Right atrium auricular region (tissue), 2 donors: ENCODE data around the gene SEPSECS. TPM values are rescaled to one million over a fixed set of nuclear protein-coding genes. Genes with fewer than 3 reads are reported as not detected.

Source experiments
- DNase-seq: peaks from one replicate; pipeline ENCODE4 v3.0.0-alpha.2; 2019; ENCODE audit warnings: low spot score
- H3K27ac ChIP-seq, 2 donors: fragments of 200-600 bp; sonication (generic); 1 replicate in 1 of 2; 2 replicates in 1 of 2; pipeline ENCODE4 v1.5.1; 2016 to 2019
- H3K27me3 ChIP-seq, 2 donors: fragments of 200-600 bp; sonication (generic); one replicate each; pipeline versions ENCODE4 v1.5.1 to v1.6.0; 2017 to 2019
- H3K36me3 ChIP-seq: fragments of 200-600 bp; sonication (generic); one replicate; pipeline ENCODE4 v1.5.1; 2016
- H3K4me1 ChIP-seq, 2 donors: fragments of 200-600 bp; sonication (generic); one replicate each; pipeline versions ENCODE4 v1.5.1 to v1.6.0; 2017 to 2019
- H3K4me3 ChIP-seq, 2 donors: fragments of 200-600 bp; sonication (generic); 1 replicate in 1 of 2; 2 replicates in 1 of 2; pipeline ENCODE4 v1.5.1; 2017 to 2019; ENCODE audit warnings: mild to moderate bottlenecking in 1 of 2, moderate library complexity in 1 of 2
- H3K9me3 ChIP-seq, 2 donors: fragments of 200-600 bp; sonication (generic); one replicate each; pipeline ENCODE4 v1.5.1; 2019
- total RNA-seq, 2 donors: library from RNA; depleted of rRNA; stranded (reverse); fragments of >200 nt; gene quantifications; one replicate each; pipeline ENCODE4 v1.1.0, GENCODE V29; 2016
- TF ChIP-seq, protein P1 (sequence below), 2 donors: fragments of 200-600 bp; sonication (generic); IDR thresholded peaks; one replicate each; pipeline ENCODE4 v1.5.1; 2019; ENCODE audit warnings: antibody characterized with exemption in 2 of 2

SEPSECS gene
- total RNA-seq, 2 donors from 2014 or later: 2.4 to 3.9 TPM

DNA sequence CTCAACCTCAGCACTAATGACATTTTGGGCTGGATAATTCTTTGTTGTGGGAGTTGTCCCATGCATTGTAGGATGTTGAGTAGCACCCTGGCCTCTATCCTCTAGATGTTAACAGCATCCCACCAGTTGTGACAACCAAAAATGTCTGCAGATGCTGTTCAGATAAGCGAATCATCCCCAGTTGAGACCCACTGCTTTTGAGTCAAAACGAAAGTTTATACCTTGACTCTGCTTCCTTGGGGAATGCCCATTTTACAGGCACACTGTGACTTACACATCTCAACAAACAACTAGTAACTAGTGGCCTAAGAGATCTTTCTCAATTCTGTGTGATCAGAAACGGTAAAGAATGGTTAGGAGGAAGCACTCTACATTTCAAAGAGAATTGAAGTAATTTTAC is 37.0 kb downstream of the SEPSECS start:
- peaks cover 14% of the 10 kb centered on the region for H3K36me3 ChIP-seq
- TF ChIP-seq, protein P1, sequence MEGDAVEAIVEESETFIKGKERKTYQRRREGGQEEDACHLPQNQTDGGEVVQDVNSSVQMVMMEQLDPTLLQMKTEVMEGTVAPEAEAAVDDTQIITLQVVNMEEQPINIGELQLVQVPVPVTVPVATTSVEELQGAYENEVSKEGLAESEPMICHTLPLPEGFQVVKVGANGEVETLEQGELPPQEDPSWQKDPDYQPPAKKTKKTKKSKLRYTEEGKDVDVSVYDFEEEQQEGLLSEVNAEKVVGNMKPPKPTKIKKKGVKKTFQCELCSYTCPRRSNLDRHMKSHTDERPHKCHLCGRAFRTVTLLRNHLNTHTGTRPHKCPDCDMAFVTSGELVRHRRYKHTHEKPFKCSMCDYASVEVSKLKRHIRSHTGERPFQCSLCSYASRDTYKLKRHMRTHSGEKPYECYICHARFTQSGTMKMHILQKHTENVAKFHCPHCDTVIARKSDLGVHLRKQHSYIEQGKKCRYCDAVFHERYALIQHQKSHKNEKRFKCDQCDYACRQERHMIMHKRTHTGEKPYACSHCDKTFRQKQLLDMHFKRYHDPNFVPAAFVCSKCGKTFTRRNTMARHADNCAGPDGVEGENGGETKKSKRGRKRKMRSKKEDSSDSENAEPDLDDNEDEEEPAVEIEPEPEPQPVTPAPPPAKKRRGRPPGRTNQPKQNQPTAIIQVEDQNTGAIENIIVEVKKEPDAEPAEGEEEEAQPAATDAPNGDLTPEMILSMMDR (IDR thresholded peaks at IDR 0.05): no peak

DNA sequence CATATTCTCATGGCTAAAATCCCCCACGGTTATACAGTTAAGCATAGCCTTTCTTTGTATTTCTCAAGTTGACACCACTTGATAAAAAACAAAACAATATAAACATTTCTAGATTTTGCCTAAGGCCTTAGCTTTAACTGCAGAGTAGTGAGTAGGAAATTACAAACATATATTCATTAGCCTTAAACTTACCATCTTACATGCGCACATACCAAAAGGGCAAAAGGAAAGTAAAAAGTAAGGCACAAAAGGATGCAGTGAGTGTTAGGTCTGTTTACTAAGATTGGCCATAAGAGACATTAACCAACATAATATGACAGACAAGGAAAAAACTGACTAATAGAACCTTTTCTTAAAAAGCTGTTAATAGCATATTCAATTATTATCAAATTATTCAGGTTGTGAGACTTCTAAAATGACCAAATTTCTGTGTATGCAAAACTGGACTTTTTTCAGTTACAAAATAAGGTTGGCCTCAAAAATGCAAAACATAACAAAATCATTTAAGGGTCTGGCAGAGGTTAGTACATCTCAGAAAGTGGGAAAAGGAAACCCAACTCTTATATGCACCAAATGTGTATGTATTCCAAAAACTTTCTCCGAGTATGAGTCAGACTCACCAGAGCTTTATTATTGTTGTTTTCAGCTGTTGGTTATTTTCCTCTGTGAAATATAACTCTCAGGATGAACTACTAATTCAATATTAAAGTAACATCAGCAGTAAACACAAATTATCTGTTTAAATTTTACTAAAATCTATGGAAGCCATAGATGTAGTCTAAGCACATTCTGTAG is 39.9 kb downstream of the SEPSECS start:
- Histone ChIP-seq H3K4me1 (no peaks in the 10 kb centered on the region), H3K9me3 (no peaks in the 10 kb centered on the region), H3K27me3 (no peaks in the 10 kb centered on the region), H3K36me3 (peaks cover 14% of the 10 kb centered on the region), H3K27ac (no peak overlapping the region), H3K4me3 (no peak overlapping the region)
- no peak for DNase-seq
- TF ChIP-seq, protein P1 (IDR thresholded peaks at IDR 0.05): no peak

More for the DNA sequence above, 37.0 kb downstream of the SEPSECS start:
- no peak overlapping the region for H3K4me3 ChIP-seq
- H3K9me3 ChIP-seq: no peaks in the 10 kb centered on the region
- H3K27ac ChIP-seq: no peak overlapping the region
- no peaks in the 10 kb centered on the region for H3K4me1 ChIP-seq
- no peaks in the 10 kb centered on the region for H3K27me3 ChIP-seq
- no peak for DNase-seq

DNA sequence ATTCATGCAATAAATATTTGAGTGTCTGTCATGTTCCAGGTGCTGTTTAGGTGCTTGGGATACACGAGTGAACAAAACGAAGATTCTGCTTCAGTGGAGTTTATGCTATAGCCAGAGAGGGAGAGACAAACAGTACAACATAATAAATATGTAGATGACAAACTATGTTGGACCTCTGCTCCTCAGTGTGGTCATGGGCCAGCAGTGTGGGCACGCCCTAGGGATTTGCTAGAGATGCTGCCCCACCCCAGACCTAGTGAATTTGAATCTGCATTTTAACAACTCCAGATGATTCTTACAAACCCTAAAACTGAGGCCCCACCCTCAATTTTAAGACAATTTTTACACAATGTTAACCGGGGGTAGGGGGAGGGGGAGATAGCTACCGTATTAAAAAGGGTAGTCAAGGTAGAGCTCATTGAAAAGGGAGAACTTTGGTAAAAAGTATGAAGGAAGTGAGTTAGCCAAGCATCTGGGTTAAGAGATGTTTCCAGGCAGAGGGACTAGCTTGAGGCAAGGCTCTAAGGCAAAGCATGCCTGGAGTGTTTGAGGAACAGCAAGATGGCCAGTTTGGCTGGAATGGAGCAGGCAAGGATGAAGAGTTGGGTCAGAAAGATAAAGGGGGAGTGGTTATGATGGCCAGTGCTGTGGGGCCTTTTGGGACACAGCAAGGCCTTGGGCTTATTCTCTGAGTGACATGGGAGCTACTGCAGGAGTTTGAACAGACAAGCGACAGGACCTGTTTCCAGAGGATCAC is 42.4 kb downstream of the SEPSECS start:
- TF ChIP-seq, protein P1 (IDR thresholded peaks at IDR 0.05): no peak
- H3K9me3 ChIP-seq: no peaks in the 10 kb centered on the region
- no peaks in the 10 kb centered on the region for H3K27me3 ChIP-seq
- DNase-seq: no peak
- no peak overlapping the region for H3K27ac ChIP-seq
- H3K36me3 ChIP-seq: peaks cover 3% of the 10 kb centered on the region
- no peak overlapping the region for H3K4me3 ChIP-seq
- H3K4me1 ChIP-seq: no peaks in the 10 kb centered on the region

DNA sequence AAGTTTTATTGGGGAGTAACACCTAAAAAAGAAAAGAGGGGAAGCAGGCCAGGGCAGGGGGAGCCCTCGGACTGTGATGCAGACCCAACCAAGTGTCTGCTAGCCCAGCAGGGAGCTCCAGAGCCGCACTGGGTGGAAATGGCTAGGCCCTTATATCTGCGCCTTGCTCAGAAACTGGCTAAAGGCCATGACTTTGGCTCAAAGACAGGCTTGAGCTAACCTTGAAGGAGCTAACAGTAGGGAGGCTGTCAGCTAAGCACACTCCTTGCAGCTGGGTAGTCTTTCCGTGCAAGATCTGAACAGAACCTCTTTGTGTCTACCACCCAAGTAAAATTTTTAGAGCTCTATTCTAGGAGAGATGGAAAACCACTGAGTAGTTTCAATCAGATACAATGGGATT is 43.0 kb downstream of the SEPSECS start:
- Histone ChIP-seq H3K27me3 (no peaks in the 10 kb centered on the region), H3K4me3 (no peak overlapping the region), H3K9me3 (no peaks in the 10 kb centered on the region), H3K36me3 (no peaks in the 10 kb centered on the region), H3K27ac (no peak overlapping the region), H3K4me1 (no peaks in the 10 kb centered on the region)
- TF ChIP-seq, protein P1 (IDR thresholded peaks at IDR 0.05): no peak
- no peak for DNase-seq

DNA sequence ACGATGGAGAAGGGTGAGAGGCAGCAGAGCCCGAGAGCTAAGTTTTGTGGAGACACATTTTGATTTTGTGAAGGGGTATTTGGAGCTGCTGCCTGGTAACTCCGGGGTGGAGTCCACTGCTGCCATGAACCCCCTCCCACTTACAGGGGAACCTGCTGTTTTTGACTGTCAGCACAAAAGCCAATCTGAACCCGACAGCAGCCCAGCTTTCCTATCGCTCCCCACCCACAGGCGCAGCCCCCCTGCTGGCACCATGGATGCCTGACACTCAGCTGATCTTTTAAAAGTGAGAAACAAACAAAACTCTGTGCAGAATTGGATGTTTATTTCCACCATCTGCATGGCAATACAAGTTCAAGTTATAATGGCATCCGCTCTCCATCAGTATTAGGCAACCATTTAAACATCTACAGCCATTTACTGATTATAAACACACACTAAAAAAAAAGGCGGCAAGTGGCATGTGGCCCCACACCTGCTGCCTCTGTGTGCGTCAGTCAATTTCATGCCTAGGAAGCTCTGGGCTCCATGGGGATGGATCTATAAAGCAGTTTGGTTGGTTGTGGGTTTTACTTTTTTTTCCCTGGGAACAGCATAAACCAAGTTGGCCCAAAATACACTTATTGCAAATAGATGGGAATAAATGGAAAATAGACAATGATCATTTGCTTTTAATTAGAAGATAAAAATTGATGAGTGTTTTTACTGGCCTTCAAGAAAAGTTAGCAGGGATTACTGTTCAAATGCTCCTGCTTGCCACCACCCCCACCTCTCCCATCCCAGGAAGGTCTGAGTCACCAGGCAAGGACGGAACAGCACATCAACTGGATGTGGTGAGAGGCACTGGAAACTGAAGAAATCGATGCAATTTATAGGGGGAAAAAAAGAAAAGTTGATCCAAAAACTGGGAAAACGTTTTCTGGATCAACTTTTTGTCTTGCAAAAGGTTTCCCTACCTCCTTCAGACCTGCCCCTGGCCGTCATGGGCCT is 46.0 kb downstream of the SEPSECS start:
- Histone ChIP-seq H3K9me3 (no peaks in the 10 kb centered on the region), H3K36me3 (no peaks in the 10 kb centered on the region), H3K4me3 (no peak overlapping the region), H3K27me3 (no peaks in the 10 kb centered on the region), H3K4me1 (no peaks in the 10 kb centered on the region), H3K27ac (no peak overlapping the region)
- DNase-seq: no peak
- TF ChIP-seq, protein P1 (IDR thresholded peaks at IDR 0.05): no peak
